ENCODE measurements around the gene CFAP74. TPM values are rescaled to one million over a fixed set of nuclear protein-coding genes. Genes with fewer than 3 reads are reported as not detected.

CFAP74 gene
- total RNA-seq, 1 experiment from 2014 or later: 0.28 TPM

- Histone ChIP-seq H2BK12ac (ENCODE audit: insufficient read length, low read depth, low read length) (no peak overlapping the region), H3K56ac (ENCODE audit: insufficient read length, low read depth, low read length) (no peak overlapping the region), H3K79me1 (ENCODE audit: insufficient read depth, low read depth, low read length, poor library complexity, severe bottlenecking) (no peaks in the 10 kb centered on the region), H2BK20ac (ENCODE audit: low read depth, low read length, poor library complexity, severe bottlenecking) (no peak overlapping the region), H3K14ac (ENCODE audit: insufficient read depth, low read length) (no peak overlapping the region), H3K79me2 (ENCODE audit: insufficient read depth, low read length) (no peaks in the 10 kb centered on the region), H3K4me1 (ENCODE audit: insufficient read depth, low read length) (no peaks in the 10 kb centered on the region), H2BK15ac (ENCODE audit: low read depth, low read length) (no peak overlapping the region), H3K9ac (ENCODE audit: extremely low read depth, insufficient read length, low read length) (no peak overlapping the region), H3K18ac (ENCODE audit: insufficient read length, low read depth, low read length) (no peak overlapping the region), H3K4me2 (ENCODE audit: insufficient read depth, insufficient read length, low read length) (no peak overlapping the region), H2BK5ac (ENCODE audit: insufficient read length, low read length) (no peak overlapping the region), H2AK5ac (ENCODE audit: insufficient read length, low read length) (no peak overlapping the region), H2AFZ (ENCODE audit: low read length) (no peak overlapping the region), H3K9me3 (ENCODE audit: control insufficient read depth, low read depth, low read length) (no peaks in the 10 kb centered on the region), H3K27me3 (ENCODE audit: insufficient read depth, low read length) (no peaks in the 10 kb centered on the region), H2BK120ac (ENCODE audit: low read depth, low read length, poor library complexity, severe bottlenecking) (no peak overlapping the region), H3T11ph (ENCODE audit: low read length) (no peak overlapping the region), H3K27ac (ENCODE audit: insufficient read length, low read depth, low read length) (no peak overlapping the region), H4K91ac (ENCODE audit: insufficient read length, low read depth, low read length) (no peak overlapping the region), H3K4ac (ENCODE audit: low read depth, low read length) (no peak overlapping the region), H4K20me1 (ENCODE audit: control insufficient read depth, insufficient read depth, insufficient read length) (peaks cover under 1% of the 10 kb centered on the region), H3K23me2 (ENCODE audit: insufficient read length, low read depth, low read length, poor library complexity, severe bottlenecking) (no peaks in the 10 kb centered on the region), H4K5ac (ENCODE audit: insufficient read length, low read depth, low read length) (no peak overlapping the region), H3K23ac (ENCODE audit: insufficient read length, low read depth, low read length) (no peak overlapping the region), H4K8ac (replicated peaks; ENCODE audit: insufficient read length, low read depth, low read length) (no peak overlapping the region)
- Mint-ChIP-seq H3K9me3 (peaks cover 4 to 5% of the 10 kb centered on the region in 2 experiments; a peak in 3 of 5 replicates), H3K4me1 (peaks cover 4 to 9% of the 10 kb centered on the region in 2 experiments; a peak in 3 of 4 replicates), H3K27me3 (ENCODE audit: low read depth) (peaks cover 10% of the 10 kb centered on the region), H3K36me3 (ENCODE audit: insufficient read depth in 1 of 3, low read depth in 3 of 3) (no peaks in the 10 kb centered on the region), H3K27ac (no peak overlapping the region), H3K4me3 (no peak overlapping the region)
- no peak for TF ChIP-seq CTCF (conservative IDR thresholded peaks at IDR 0.05)
- no peak for DNase-seq
- no CpG with 5 or more reads among the region's 1 CpG for WGBS (ENCODE audit: extremely low coverage, insufficient read length, low lambda C conversion rate)
Measured at GRCh38 chr1:1948783-1949182, 54.8 kb downstream of the CFAP74 start.
